GM21619 (cell line): ENCODE data around the gene TMIGD1.
A peak's percentile ranks its signal among the peaks of the same experiment; 100 is the strongest.

Experiments used
- ATAC-seq: cut with Tn5 transposase; IDR thresholded peaks from one replicate; pipeline ENCODE4 v1.9.1; 2021; ENCODE audit not compliant: unreplicated experiment

Gene TMIGD1

DNA sequence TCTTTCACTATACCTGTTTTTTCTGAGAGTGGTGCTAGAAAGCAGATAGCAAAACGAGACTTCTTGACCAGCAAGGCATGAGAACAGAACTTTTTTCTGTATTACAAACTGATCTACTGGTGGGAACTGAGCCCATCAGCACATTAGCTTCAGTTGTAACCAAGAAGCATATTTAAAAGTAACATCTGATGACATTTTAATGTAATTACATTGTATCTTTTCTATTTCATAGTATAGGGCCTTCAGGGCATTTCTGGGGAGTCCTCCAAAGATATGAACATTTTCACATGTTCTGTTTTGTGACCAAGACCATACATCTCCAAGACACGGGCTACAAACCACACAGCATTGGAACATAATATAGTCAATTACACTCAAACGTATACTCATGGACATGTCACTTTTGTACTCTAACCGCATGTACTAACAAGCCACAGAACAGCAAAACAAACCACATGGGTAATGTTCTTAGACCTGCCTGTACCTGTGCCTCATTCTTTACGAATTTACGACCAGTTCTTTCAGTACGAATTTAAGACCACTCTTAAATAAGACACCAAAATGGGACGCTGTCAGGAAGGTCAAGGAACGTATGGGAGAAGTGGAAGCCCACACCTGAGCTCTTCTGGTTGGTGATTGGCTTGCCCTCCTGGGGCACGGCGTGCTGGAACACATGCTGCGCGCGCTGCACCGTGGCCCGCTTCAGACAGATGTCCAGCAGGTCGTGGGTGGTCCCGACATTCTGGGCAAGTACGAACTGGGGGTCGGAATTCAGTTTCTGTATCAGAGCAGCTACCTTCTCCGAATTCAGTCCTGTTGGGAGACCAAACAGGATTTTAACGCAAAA lies 42.9 kb downstream of the TMIGD1 start:
- peak; percentile 49 for ATAC-seq

DNA sequence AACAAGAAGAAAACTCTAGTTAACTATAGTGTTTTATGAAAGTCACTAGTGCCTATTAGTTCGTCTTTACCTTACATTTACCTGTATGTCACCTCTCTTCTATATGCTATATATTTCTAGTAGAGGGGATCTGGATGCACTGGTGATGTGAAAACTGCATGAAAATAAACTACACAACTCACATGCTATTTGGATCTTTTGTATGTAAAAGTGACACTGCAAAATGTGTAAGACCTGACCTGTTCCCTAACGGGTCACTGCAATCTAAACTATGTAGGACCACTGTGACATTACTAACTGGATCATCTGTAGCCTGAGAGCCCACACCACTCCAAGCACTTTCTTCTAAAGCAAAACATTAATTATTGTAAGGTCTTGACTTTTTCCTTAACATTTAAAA lies 43.8 kb downstream of the TMIGD1 start:
- ATAC-seq: no peak

- ATAC-seq: no peak
These were observed 54.7 kb downstream of the TMIGD1 start for GRCh38 chr17:30279156-30279555.

DNA sequence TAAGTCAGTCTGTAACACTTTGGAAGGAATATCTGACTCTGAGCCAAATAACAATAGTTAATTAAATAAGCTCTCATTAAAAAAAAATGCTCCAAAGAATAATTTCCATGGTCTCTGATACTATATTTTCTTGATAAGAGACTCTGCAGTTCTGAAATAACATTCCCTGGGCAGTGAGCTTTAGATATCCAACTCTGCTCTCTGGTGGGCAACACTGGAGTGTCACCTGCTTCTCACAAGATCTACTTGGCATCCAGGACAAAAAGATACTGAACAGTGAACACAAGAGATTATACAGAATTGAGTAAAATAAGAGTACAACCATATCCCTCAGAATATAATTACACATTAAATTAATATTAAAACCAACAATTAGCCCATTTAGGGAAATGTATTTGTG lies 55.8 kb downstream of the TMIGD1 start:
- ATAC-seq: no peak

DNA sequence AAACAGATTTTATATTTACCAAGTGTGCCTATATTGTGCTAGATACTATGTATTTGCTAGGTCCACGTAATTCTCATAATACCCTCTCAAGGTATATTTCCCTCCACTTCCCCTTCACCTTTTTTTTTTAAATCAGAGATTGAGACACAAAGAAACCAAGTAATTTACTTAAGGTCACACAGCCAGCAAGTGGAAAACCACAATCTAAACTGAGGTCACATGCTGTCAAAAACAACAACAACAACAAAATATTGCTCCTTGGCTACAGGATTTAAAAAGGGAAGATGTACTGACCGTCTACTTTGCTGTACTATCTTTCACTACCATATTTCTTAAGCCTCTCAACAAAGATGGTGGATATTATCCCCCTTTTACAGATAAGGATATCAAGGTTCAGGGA lies 57.9 kb downstream of the TMIGD1 start:
- ATAC-seq: no peak

- ATAC-seq: no peak
These were observed 59.0 kb downstream of the TMIGD1 start for GRCh38 chr17:30274887-30275286.

DNA sequence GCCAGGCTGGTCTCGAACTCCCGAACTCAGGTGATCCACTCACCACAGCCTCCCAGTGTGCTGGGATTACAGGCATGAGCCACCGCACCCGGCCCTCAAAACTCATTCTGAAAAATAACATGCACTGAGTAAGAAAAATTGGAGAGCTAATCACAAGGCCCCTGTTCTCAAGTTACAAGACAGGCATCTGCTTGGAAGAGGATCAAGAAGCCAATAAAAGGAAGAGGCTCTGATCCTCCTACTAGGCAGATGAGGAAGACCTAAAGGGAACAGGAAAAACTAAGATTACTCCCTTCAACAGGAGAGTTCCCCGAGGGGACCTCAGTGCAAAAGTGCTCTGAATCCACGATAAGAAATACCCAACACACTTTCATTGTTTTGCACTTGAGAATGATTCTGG lies 60.5 kb downstream of the TMIGD1 start:
- no peak for ATAC-seq

GRCh38 chr17:30271102-30271501 lies 62.8 kb downstream of the TMIGD1 start:
- no peak for ATAC-seq

GRCh38 chr17:30267625-30268024 lies 66.2 kb downstream of the TMIGD1 start:
- no peak for ATAC-seq
